ENCODE measurements around the gene FBXW9. TPM values are rescaled to one million over a fixed set of nuclear protein-coding genes. Genes with fewer than 3 reads are reported as not detected.
A peak's percentile ranks its signal among the peaks of the same experiment; 100 is the strongest.

Gene FBXW9
- total and polyA plus RNA-seq, 8 donors, result 0.29 to 10.9 (median 4.0) TPM

GRCh38 chr19:12736995-12737834 is 40.8 kb upstream of the FBXW9 start, which contains the start of gene GET3:
TSS of gene GET3 (plus strand) at chr19:12737497. CDS start at chr19:12737506, 9 bp downstream.
- Histone ChIP-seq H3K36me3 (peaks cover 17 to 38% (median 38%) of the 10 kb centered on the region in 4 donors), H3K4me3 (peak within 1 kb of the TSS; percentile 85 to 99 (median 92)), H3K27ac (peak within 1 kb of the TSS; percentile 70 to 90 (median 83)), H3K4me1 (peaks cover 35 to 54% (median 51%) of the 10 kb centered on the region in 4 donors), H3K27me3 (no peaks in the 10 kb centered on the region), H3K9me3 (no peaks in the 10 kb centered on the region)
- intact Hi-C loops (cut with DNase I; ENCODE audit: low total_unique reads), result no loop called here
- 0 to 1% (median 1%) methylated on average over 29 of the region's 29 CpGs for WGBS, 5 donors
- peak; percentile 91 to 99 for DNase-seq
- TF ChIP-seq CTCF (IDR thresholded peaks at IDR 0.05) (peak in 1 of 7 experiments; percentile 31), EP300 (IDR thresholded peaks at IDR 0.05) (no peak), POLR2AphosphoS5 (IDR thresholded peaks at IDR 0.05) (peak; percentile 40 to 78 (median 43))

- peak in 1 of 2 donors; percentile 62 for DNase-seq
These were observed 37.2 kb upstream of the FBXW9 start for GRCh38 chr19:12733369-12734214.

GRCh38 chr19:12731337-12731736 is 34.9 kb upstream of the FBXW9 start:
- 88 to 93% (median 90%) methylated on average over 19 to 24 of the region's 24 CpGs for WGBS, 5 donors
- Histone ChIP-seq H3K9me3 (no peaks in the 10 kb centered on the region), H3K4me1 (peaks cover 28 to 54% (median 39%) of the 10 kb centered on the region in 4 donors), H3K36me3 (peaks cover 23 to 46% (median 43%) of the 10 kb centered on the region in 4 donors), H3K4me3 (peak overlapping the region in 1 of 4 donors; percentile 3), H3K27me3 (no peaks in the 10 kb centered on the region), H3K27ac (no peak overlapping the region)
- no peak for DNase-seq
- intact Hi-C loops (cut with DNase I; ENCODE audit: low total_unique reads), result no loop called here
- TF ChIP-seq POLR2A (IDR thresholded peaks at IDR 0.05) (no peak), EP300 (IDR thresholded peaks at IDR 0.05) (no peak), CTCF (IDR thresholded peaks at IDR 0.05) (no peak), POLR2AphosphoS5 (IDR thresholded peaks at IDR 0.05) (no peak)

More at GRCh38 chr19:12733369-12734214, 37.2 kb upstream of the FBXW9 start:
- Histone ChIP-seq H3K4me3 (peak overlapping the region; percentile 86 to 98 (median 92)), H3K27ac (peak overlapping the region; percentile 89 to 97 (median 94)), H3K36me3 (peaks cover 23 to 36% (median 33%) of the 10 kb centered on the region in 4 donors), H3K9me3 (no peaks in the 10 kb centered on the region), H3K27me3 (no peaks in the 10 kb centered on the region), H3K4me1 (peaks cover 39 to 70% (median 55%) of the 10 kb centered on the region in 4 donors)
- 0 to 2% (median 1%) methylated on average over 15 of the region's 15 CpGs for WGBS, 5 donors
- TF ChIP-seq CTCF (IDR thresholded peaks at IDR 0.05), result no peak
- no peak for TF ChIP-seq EP300 (IDR thresholded peaks at IDR 0.05)
- no peak for TF ChIP-seq POLR2A (IDR thresholded peaks at IDR 0.05)
- no peak for TF ChIP-seq POLR2AphosphoS5 (IDR thresholded peaks at IDR 0.05)
- intact Hi-C loops (cut with DNase I; ENCODE audit: low total_unique reads), result no loop called here

- Histone ChIP-seq H3K36me3 (peaks cover 23 to 46% (median 43%) of the 10 kb centered on the region in 4 donors), H3K4me3 (no peak overlapping the region)
- WGBS, 5 donors, result 72 to 86% (median 82%) methylated on average over 3 of the region's 3 CpGs
These were observed 33.6 kb upstream of the FBXW9 start for GRCh38 chr19:12730064-12730463.

More at GRCh38 chr19:12730064-12730463, 33.6 kb upstream of the FBXW9 start:
- Histone ChIP-seq H3K9me3 (no peaks in the 10 kb centered on the region), H3K27ac (no peak overlapping the region), H3K27me3 (no peaks in the 10 kb centered on the region), H3K4me1 (peaks cover 22 to 42% (median 30%) of the 10 kb centered on the region in 4 donors)
- TF ChIP-seq POLR2A (IDR thresholded peaks at IDR 0.05) (no peak), EP300 (IDR thresholded peaks at IDR 0.05) (no peak), CTCF (IDR thresholded peaks at IDR 0.05) (no peak), POLR2AphosphoS5 (IDR thresholded peaks at IDR 0.05) (no peak)
- DNase-seq, result no peak
- intact Hi-C loops (cut with DNase I; ENCODE audit: low total_unique reads), result no loop called here

Measured in stomach (tissue), 9 donors.